Measurements from ENCODE around the gene MRPL14.

Gene MRPL14

DNA sequence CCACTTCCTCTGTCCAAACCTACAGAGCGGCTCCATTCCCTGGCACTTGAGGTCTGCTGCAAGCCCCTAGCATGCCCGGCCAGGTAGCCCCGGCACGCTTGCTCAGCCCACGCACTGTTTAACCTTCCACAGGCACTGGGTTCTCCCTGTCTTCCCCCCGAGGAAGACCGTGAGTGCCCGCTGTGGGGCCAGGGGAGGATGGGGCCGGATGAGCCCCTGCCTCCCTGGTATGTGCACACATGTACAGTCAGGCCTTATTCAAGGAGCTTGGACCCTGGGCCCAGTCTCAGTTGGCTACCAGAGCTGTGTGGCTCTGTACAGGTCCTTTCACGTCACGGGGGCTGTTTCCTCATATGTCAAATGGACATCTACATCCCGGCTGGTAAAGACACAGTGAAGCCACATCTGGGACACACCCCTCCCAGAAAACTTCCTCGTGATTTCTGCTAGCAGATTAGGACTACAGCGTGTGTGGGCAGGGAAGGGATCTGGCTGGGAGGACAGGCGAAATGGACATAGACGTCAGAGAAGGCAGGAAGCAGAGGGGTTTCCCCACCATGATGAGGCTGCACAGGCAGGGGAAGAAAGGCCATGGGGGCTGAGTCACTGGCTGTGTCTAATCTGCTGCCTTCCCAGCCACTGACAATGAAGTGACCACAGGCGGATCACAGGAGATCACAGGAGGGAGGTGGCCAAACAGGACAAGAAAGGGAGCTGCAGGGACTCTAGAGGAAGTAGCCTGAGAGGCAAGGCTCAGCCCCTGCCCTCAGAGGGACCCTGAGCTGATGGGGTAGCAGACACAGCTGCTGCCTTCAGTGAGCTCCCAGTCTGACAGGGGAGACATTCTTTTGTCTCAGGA is 62.9 kb downstream of the MRPL14 start:
- H3K79me2 ChIP-seq (ENCODE audit: low read length): no peaks in the 10 kb centered on the region
- no peak for TF ChIP-seq EZH2phosphoT487 (IDR thresholded peaks at IDR 0.05; ENCODE audit: low read depth)
- TF ChIP-seq, protein P1, sequence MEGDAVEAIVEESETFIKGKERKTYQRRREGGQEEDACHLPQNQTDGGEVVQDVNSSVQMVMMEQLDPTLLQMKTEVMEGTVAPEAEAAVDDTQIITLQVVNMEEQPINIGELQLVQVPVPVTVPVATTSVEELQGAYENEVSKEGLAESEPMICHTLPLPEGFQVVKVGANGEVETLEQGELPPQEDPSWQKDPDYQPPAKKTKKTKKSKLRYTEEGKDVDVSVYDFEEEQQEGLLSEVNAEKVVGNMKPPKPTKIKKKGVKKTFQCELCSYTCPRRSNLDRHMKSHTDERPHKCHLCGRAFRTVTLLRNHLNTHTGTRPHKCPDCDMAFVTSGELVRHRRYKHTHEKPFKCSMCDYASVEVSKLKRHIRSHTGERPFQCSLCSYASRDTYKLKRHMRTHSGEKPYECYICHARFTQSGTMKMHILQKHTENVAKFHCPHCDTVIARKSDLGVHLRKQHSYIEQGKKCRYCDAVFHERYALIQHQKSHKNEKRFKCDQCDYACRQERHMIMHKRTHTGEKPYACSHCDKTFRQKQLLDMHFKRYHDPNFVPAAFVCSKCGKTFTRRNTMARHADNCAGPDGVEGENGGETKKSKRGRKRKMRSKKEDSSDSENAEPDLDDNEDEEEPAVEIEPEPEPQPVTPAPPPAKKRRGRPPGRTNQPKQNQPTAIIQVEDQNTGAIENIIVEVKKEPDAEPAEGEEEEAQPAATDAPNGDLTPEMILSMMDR (IDR thresholded peaks at IDR 0.05; ENCODE audit: low read depth, low read length): no peak
- no peak overlapping the region; the same call in 1 of the 2 replicates for H3K9ac ChIP-seq (ENCODE audit: low read length)
- H3K9me3 ChIP-seq (ENCODE audit: insufficient read depth, low read length): no peaks in the 10 kb centered on the region
- no peaks in the 10 kb centered on the region for H4K20me1 ChIP-seq (ENCODE audit: insufficient read depth, low read length)
- H3K4me3 ChIP-seq (ENCODE audit: low read length): no peak overlapping the region
- H2AFZ ChIP-seq (ENCODE audit: low read depth, low read length): no peak overlapping the region
- H3K27me3 ChIP-seq (ENCODE audit: low read depth, low read length): no peaks in the 10 kb centered on the region
- H3K4me2 ChIP-seq (ENCODE audit: low read length): peak overlapping the region; percentile 33; the same call in 1 of the 2 replicates
- peaks cover 40% of the 10 kb centered on the region for H3K4me1 ChIP-seq (ENCODE audit: low read length)
- no peak overlapping the region for H3K27ac ChIP-seq (ENCODE audit: low read length)
- H3K36me3 ChIP-seq (replicated peaks; ENCODE audit: low read depth, low read length): no peaks in the 10 kb centered on the region

DNA sequence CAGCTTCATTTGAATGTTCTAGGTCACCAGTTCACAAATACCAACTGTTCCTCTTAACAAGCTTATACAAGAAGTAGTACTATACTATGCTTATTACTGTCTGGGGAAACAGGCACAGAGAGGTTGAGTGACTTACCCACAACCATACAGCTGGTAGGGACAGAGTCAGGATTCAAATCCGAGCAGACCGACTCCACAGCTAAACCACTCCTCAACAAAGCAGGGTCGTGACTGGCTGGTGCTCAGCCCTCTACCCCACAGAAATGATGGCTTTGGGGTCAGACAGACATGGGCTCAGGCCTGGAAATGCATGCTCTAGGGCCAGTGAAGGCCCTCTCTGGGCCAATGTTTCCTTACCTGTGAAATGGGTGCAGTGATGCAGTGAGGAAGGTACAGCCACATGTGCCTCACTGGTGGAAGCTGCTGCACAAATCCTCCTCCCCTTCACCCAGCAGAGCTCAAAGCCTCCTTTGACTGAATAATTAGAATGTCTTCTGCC is 63.6 kb downstream of the MRPL14 start:
- no peak overlapping the region for H3K4me2 ChIP-seq (ENCODE audit: low read length)
- no peak overlapping the region for H3K27ac ChIP-seq (ENCODE audit: low read length)
- no peak overlapping the region for H2AFZ ChIP-seq (ENCODE audit: low read depth, low read length)
- TF ChIP-seq, protein P1 (IDR thresholded peaks at IDR 0.05; ENCODE audit: low read depth, low read length): no peak
- TF ChIP-seq EZH2phosphoT487 (IDR thresholded peaks at IDR 0.05; ENCODE audit: low read depth): no peak
- H3K27me3 ChIP-seq (ENCODE audit: low read depth, low read length): no peaks in the 10 kb centered on the region
- H3K4me3 ChIP-seq (ENCODE audit: low read length): no peak overlapping the region
- H3K9me3 ChIP-seq (ENCODE audit: insufficient read depth, low read length): no peaks in the 10 kb centered on the region
- no peaks in the 10 kb centered on the region for H3K79me2 ChIP-seq (ENCODE audit: low read length)
- H3K4me1 ChIP-seq (ENCODE audit: low read length): peaks cover 40% of the 10 kb centered on the region
- H4K20me1 ChIP-seq (ENCODE audit: insufficient read depth, low read length): no peaks in the 10 kb centered on the region
- no peaks in the 10 kb centered on the region for H3K36me3 ChIP-seq (replicated peaks; ENCODE audit: low read depth, low read length)
- no peak overlapping the region for H3K9ac ChIP-seq (ENCODE audit: low read length)

Data from OCI-LY3 (cell line).